IMR-90 (cell line): ENCODE data around the gene ZNRF3. TPM values are rescaled to one million over a fixed set of nuclear protein-coding genes. Genes with fewer than 3 reads are reported as not detected.

Experiments used
- ATAC-seq: fragments of 200-7000 bp; cut with Tn5 transposase; 2 replicates; pipeline ENCODE4 v1.9.1; 2020; ENCODE audit warnings: low read depth, mild to moderate bottlenecking, moderate library complexity
- BruUV-seq: library from RNA; stranded (reverse); fragments of 400-500 nt; replicated peaks from 2 replicates; lab custom pipeline; 2021; lab: Mats Ljungman, UMichigan
- CTCF ChIA-PET: fragments of 300-600 bp; formaldehyde crosslinking; extraction: SDS; loops from one replicate; lab custom pipeline; 2021; ENCODE audit warnings: antibody characterized with exemption; lab: Yijun Ruan, JAX
- POLR2A ChIA-PET: fragments of 300-600 bp; sonication (Branson Sonifier 250); formaldehyde crosslinking; loops from one replicate; lab custom pipeline; 2022; ENCODE audit warnings: antibody characterized with exemption; ENCODE audit not compliant: unreplicated experiment; lab: Charles Lee
- DNase-seq: peaks from one replicate; pipeline ENCODE4 v3.0.0; 2013
- H2AFZ ChIP-seq: replicated peaks from 2 replicates; pipeline ENCODE3; 2013; ENCODE audit warnings: low read length, mild to moderate bottlenecking; ENCODE audit not compliant: poor library complexity
- H2AK5ac ChIP-seq: 2 replicates; pipeline ENCODE4 v1.6.1; 2013; ENCODE audit warnings: low read depth, low read length, inconsistent platforms
- H2AK9ac ChIP-seq: replicated peaks from 2 replicates; pipeline ENCODE3; 2013; ENCODE audit warnings: mild to moderate bottlenecking, low read depth, low read length, moderate library complexity; ENCODE audit not compliant: poor library complexity
- H2BK120ac ChIP-seq: 2 replicates; pipeline ENCODE4 v1.6.1; 2013; ENCODE audit warnings: low read depth, low read length, inconsistent platforms
- H2BK15ac ChIP-seq: 3 replicates; pipeline ENCODE4 v1.6.1; 2013; ENCODE audit warnings: low read depth, low read length, inconsistent platforms
- H2BK20ac ChIP-seq: 2 replicates; pipeline ENCODE4 v1.6.1; 2013; ENCODE audit warnings: low read depth, mild to moderate bottlenecking, inconsistent platforms, low read length, moderate library complexity
- H2BK5ac ChIP-seq: 2 replicates; pipeline ENCODE4 v1.6.1; 2013; ENCODE audit warnings: mild to moderate bottlenecking, low read depth, low read length, inconsistent platforms; ENCODE audit not compliant: poor library complexity, severe bottlenecking
- H3K14ac ChIP-seq: replicated peaks from 2 replicates; pipeline ENCODE4 v1.6.1; 2013; ENCODE audit warnings: low read depth, low read length, inconsistent platforms
- H3K18ac ChIP-seq: 2 replicates; pipeline ENCODE4 v1.6.1; 2013; ENCODE audit warnings: low read depth, low read length, control low read depth
- H3K23ac ChIP-seq: 2 replicates; pipeline ENCODE4 v1.6.1; 2013; ENCODE audit warnings: low read depth, low read length, inconsistent platforms
- H3K27ac ChIP-seq: 2 replicates; pipeline ENCODE4 v1.5.1; 2013; ENCODE audit warnings: mild to moderate bottlenecking, control low read depth, low read length; ENCODE audit not compliant: insufficient read depth
- H3K27me3 ChIP-seq: 2 replicates; pipeline ENCODE4 v1.6.1; 2013; ENCODE audit warnings: low read length; ENCODE audit not compliant: control insufficient read depth, insufficient read depth
- H3K36me3 ChIP-seq: 2 replicates; pipeline ENCODE4 v1.6.1; 2013; ENCODE audit warnings: low read length, mixed read lengths; ENCODE audit not compliant: control insufficient read depth, insufficient read depth
- H3K4ac ChIP-seq: 2 replicates; pipeline ENCODE4 v1.6.1; 2013; ENCODE audit warnings: low read depth, low read length, inconsistent platforms
- H3K4me1 ChIP-seq: 2 replicates; pipeline ENCODE4 v1.6.1; 2013; ENCODE audit warnings: low read length, mixed read lengths; ENCODE audit not compliant: control insufficient read depth, insufficient read depth
- H3K4me2 ChIP-seq: 2 replicates; pipeline ENCODE4 v1.6.1; 2013; ENCODE audit warnings: low read depth, mild to moderate bottlenecking, control low read depth, low read length, moderate library complexity
- H3K4me3 ChIP-seq: 2 replicates; pipeline ENCODE4 v1.5.1; 2013; ENCODE audit warnings: low read depth, mild to moderate bottlenecking, control low read depth, low read length, moderate library complexity; ENCODE audit not compliant: insufficient read depth
- H3K56ac ChIP-seq: 2 replicates; pipeline ENCODE4 v1.6.1; 2013; ENCODE audit warnings: low read length, inconsistent platforms; ENCODE audit not compliant: insufficient read depth; ENCODE audit errors: extremely low read depth
- H3K79me1 ChIP-seq, 2 experiments: 2 replicates each; pipeline ENCODE4 v1.6.1; 2013; ENCODE audit warnings: low read length in 2 of 2, inconsistent platforms in 1 of 2, low read depth in 1 of 2
- H3K9ac ChIP-seq: 2 replicates; pipeline ENCODE4 v1.6.1; 2013; ENCODE audit warnings: low read depth, low read length, control low read depth
- H3K9me1 ChIP-seq: 2 replicates; pipeline ENCODE4 v1.6.1; 2013; ENCODE audit warnings: low read length, inconsistent platforms; ENCODE audit not compliant: insufficient read depth
- H3K9me3 ChIP-seq: 2 replicates; pipeline ENCODE4 v1.6.1; 2013; ENCODE audit warnings: low read length; ENCODE audit not compliant: control insufficient read depth, insufficient read depth
- H4K20me1 ChIP-seq: 2 replicates; pipeline ENCODE4 v1.6.1; 2013; ENCODE audit warnings: low read length, inconsistent platforms; ENCODE audit not compliant: insufficient read depth
- H4K5ac ChIP-seq: 2 replicates; pipeline ENCODE4 v1.6.1; 2013; ENCODE audit warnings: mild to moderate bottlenecking, low read depth, low read length, control low read depth
- H4K8ac ChIP-seq, 2 experiments: 2 replicates each; pipeline ENCODE4 v1.6.1; 2013; ENCODE audit warnings: low read depth in 2 of 2, low read length in 2 of 2, control low read depth in 1 of 2, inconsistent platforms in 1 of 2
- H4K91ac ChIP-seq: 2 replicates; pipeline ENCODE4 v1.6.1; 2013; ENCODE audit warnings: low read depth, low read length, inconsistent platforms; ENCODE audit not compliant: insufficient read depth
- MAFK ChIP-seq: IDR thresholded peaks from 2 replicates; pipeline ENCODE4 v1.6.1; 2012; ENCODE audit warnings: low read depth, low read length, improper control_type of control experiment
- NFE2L2 ChIP-seq: fragments of 150-350 bp; IDR thresholded peaks from 2 replicates; pipeline ENCODE4 v1.6.1; 2016; ENCODE audit warnings: low read depth, mild to moderate bottlenecking, low read length
- WGBS, 2 experiments: methylation state at CpG; one replicate each; pipeline versions ENCODE4 v1.1.5 to v1.1.7; 2013; ENCODE audit warnings: missing lambda C conversion rate in 2 of 2; ENCODE audit not compliant: insufficient read length in 1 of 2; ENCODE audit errors: extremely low coverage in 2 of 2; 5-methylcytosine and 5-hydroxymethylcytosine counted together
- dilution Hi-C: fragments of 300-500 bp; cut with HindIII; formaldehyde crosslinking; loops from one replicate; pipeline ENCODE4 v1.14.3; 2018; ENCODE audit warnings: low sequenced_read_pairs; ENCODE audit not compliant: unreplicated experiment
- in situ Hi-C: fragments of 300-500 bp; cut with MboI; formaldehyde crosslinking; loops from 3 replicates; pipeline ENCODE4 v1.14.3; 2019; ENCODE audit warnings: low sequenced_read_pairs, inconsistent platforms, mixed read lengths
- intact Hi-C: fragments of 100-400 bp; cut with micrococcal nuclease; formaldehyde crosslinking; loops from 2 replicates; pipeline ENCODE4 v1.10.0; 2022
- polyA plus RNA-seq, 3 experiments: library from polyadenylated mRNA; depleted of rRNA; stranded (reverse); fragments of >200 nt; gene quantifications; 2 replicates each; pipeline ENCODE4 v1.2.3, GENCODE V29; 2012; ENCODE audit warnings: low replicate concordance in 1 of 3
- total RNA-seq: library from RNA; depleted of rRNA; stranded (reverse); fragments of >200 nt; gene quantifications from 2 replicates; pipeline ENCODE4 v1.2.3, GENCODE V29; 2012
- TF ChIP-seq, protein P1 (sequence below): fragments of 150-350 bp; IDR thresholded peaks from 2 replicates; pipeline ENCODE4 v1.6.1; 2016; ENCODE audit warnings: low read depth, mild to moderate bottlenecking, low read length, moderate library complexity, borderline replicate concordance
- TF ChIP-seq, protein P2 (sequence below): conservative IDR thresholded peaks from 2 replicates; pipeline ENCODE4 v1.5.1; 2012; ENCODE audit warnings: mild to moderate bottlenecking, low read depth, low read length, improper control_type of control experiment

The ZNRF3 gene
- total and polyA plus RNA-seq, 2 of the 4 experiments (the other 2 are of a cell fraction), result 1.4 to 2.4 TPM

DNA sequence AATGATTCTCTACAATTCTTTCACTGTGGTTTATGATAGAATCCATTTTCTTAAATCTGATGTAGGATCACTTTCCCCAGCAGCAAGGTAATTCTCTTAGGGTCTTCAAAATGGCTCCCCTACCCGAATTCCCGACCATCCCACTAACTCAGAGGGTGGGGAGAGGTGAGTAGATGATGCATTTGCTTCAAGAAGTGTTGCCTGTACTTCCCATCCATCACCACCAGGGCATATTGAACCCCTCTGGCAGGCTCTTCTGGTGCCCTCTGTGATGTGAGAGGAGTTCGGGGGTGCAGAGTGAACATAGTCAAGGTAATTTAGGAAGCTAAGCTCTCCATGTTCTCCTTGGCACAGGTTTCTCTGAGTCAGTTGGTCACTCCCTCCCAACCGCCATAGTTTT lies 52.3 kb downstream of the ZNRF3 start:
- H3K18ac ChIP-seq, result no peak overlapping the region
- no peak overlapping the region for H2BK20ac ChIP-seq
- H2AK9ac ChIP-seq, result no peak overlapping the region
- H4K8ac ChIP-seq, result no peak overlapping the region
- ATAC-seq (no peak), DNase-seq (no peak)
- no peak overlapping the region for H4K91ac ChIP-seq
- H3K27me3 ChIP-seq, result no peaks in the 10 kb centered on the region
- intact Hi-C loops (no loop called here), in situ Hi-C loops (no loop called here), dilution Hi-C loops (no loop called here)
- no peak overlapping the region for H2BK120ac ChIP-seq
- no peak overlapping the region for H2AFZ ChIP-seq
- H2BK15ac ChIP-seq, result no peak overlapping the region
- ChIA-PET CTCF (no interaction called here), POLR2A (no interaction called here)
- H3K9ac ChIP-seq, result no peak overlapping the region
- no peaks in the 10 kb centered on the region for H4K20me1 ChIP-seq
- no peak overlapping the region for H3K14ac ChIP-seq
- H3K9me3 ChIP-seq, result no peaks in the 10 kb centered on the region
- H3K27ac ChIP-seq, result no peak overlapping the region
- peaks cover 10 to 32% of the 10 kb centered on the region in 2 experiments; a peak in 3 of 4 replicates for H3K79me1 ChIP-seq
- H3K23ac ChIP-seq, result no peak overlapping the region
- peaks cover under 1% of the 10 kb centered on the region; the same call in 1 of the 2 replicates for H3K4me1 ChIP-seq
- peaks cover 7% of the 10 kb centered on the region; the same call in 1 of the 2 replicates for H3K9me1 ChIP-seq
- H3K36me3 ChIP-seq, result no peaks in the 10 kb centered on the region
- H2AK5ac ChIP-seq, result no peak overlapping the region
- H4K5ac ChIP-seq, result no peak overlapping the region
- no peak overlapping the region for H2BK5ac ChIP-seq
- TF ChIP-seq, protein P1, sequence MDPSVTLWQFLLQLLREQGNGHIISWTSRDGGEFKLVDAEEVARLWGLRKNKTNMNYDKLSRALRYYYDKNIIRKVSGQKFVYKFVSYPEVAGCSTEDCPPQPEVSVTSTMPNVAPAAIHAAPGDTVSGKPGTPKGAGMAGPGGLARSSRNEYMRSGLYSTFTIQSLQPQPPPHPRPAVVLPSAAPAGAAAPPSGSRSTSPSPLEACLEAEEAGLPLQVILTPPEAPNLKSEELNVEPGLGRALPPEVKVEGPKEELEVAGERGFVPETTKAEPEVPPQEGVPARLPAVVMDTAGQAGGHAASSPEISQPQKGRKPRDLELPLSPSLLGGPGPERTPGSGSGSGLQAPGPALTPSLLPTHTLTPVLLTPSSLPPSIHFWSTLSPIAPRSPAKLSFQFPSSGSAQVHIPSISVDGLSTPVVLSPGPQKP, result no peak
- TF ChIP-seq MAFK, result no peak
- TF ChIP-seq, protein P2, sequence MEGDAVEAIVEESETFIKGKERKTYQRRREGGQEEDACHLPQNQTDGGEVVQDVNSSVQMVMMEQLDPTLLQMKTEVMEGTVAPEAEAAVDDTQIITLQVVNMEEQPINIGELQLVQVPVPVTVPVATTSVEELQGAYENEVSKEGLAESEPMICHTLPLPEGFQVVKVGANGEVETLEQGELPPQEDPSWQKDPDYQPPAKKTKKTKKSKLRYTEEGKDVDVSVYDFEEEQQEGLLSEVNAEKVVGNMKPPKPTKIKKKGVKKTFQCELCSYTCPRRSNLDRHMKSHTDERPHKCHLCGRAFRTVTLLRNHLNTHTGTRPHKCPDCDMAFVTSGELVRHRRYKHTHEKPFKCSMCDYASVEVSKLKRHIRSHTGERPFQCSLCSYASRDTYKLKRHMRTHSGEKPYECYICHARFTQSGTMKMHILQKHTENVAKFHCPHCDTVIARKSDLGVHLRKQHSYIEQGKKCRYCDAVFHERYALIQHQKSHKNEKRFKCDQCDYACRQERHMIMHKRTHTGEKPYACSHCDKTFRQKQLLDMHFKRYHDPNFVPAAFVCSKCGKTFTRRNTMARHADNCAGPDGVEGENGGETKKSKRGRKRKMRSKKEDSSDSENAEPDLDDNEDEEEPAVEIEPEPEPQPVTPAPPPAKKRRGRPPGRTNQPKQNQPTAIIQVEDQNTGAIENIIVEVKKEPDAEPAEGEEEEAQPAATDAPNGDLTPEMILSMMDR, result no peak
- TF ChIP-seq NFE2L2, result no peak
- H3K56ac ChIP-seq, result no peak overlapping the region
- BruUV-seq, result no TSS peak
- H3K4me3 ChIP-seq, result no peak overlapping the region
- no peak overlapping the region for H3K4ac ChIP-seq
- WGBS, 2 experiments, result 78% methylated on average over 1 of the region's 4 CpGs; no CpG with 5 or more reads in 1 of the 2 experiments
- H3K4me2 ChIP-seq, result no peak overlapping the region
